Breast epithelium (tissue), 4 donors: ENCODE results near the gene ASTL. TPM values are rescaled to one million over a fixed set of nuclear protein-coding genes. Genes with fewer than 3 reads are reported as not detected.

ENCODE experiments used
- DNase-seq, 2 donors: peaks; one replicate each; pipeline ENCODE4 v3.0.0-alpha.2; 2019; ENCODE audit warnings: low spot score in 2 of 2
- H3K27ac ChIP-seq, 2 donors: fragments of 200-600 bp; sonication (generic) in 1 of 2; one replicate each; pipeline ENCODE4 v1.5.1; 2016 to 2019; ENCODE audit warnings: mild to moderate bottlenecking in 1 of 2
- H3K27me3 ChIP-seq, 2 donors: fragments of 200-600 bp; sonication (generic) in 1 of 2; one replicate each; pipeline versions ENCODE4 v1.5.1 to v1.6.0; 2017 to 2019; ENCODE audit warnings: control low read depth in 1 of 2, mild to moderate bottlenecking in 1 of 2
- H3K36me3 ChIP-seq: fragments of 200-600 bp; one replicate; pipeline ENCODE4 v1.5.1; 2019
- H3K4me1 ChIP-seq, 2 donors: fragments of 200-600 bp; sonication (generic); one replicate each; pipeline ENCODE4 v1.5.1; 2016 to 2019; ENCODE audit warnings: control low read depth in 1 of 2
- H3K4me3 ChIP-seq, 3 donors: fragments of 200-600 bp; sonication (generic); 1 replicate in 2 of 3; 2 replicates in 1 of 3; pipeline ENCODE4 v1.5.1; 2016 to 2019; ENCODE audit warnings: mild to moderate bottlenecking in 3 of 3, moderate library complexity in 2 of 3
- H3K9me3 ChIP-seq, 2 donors: fragments of 200-600 bp; sonication (generic) in 1 of 2; one replicate each; pipeline ENCODE4 v1.5.1; 2016 to 2019; ENCODE audit warnings: control low read depth in 1 of 2
- CTCF ChIP-seq, 3 donors: fragments of 450-650 bp; IDR thresholded peaks; one replicate each; pipeline ENCODE4 v1.5.1; 2016 to 2017; ENCODE audit warnings: antibody characterized with exemption in 3 of 3, mild to moderate bottlenecking in 3 of 3, moderate library complexity in 3 of 3
- POLR2A ChIP-seq: fragments of 450-650 bp; IDR thresholded peaks from one replicate; pipeline ENCODE4 v1.6.1; 2016; ENCODE audit warnings: antibody characterized with exemption, mild to moderate bottlenecking, moderate library complexity
- POLR2AphosphoS5 ChIP-seq, 3 donors: sonication (generic); formaldehyde crosslinking; IDR thresholded peaks; one replicate each; pipeline ENCODE4 v1.6.1; 2017; ENCODE audit warnings: antibody characterized with exemption in 3 of 3
- intact Hi-C: fragments of 100-400 bp; cut with DNase I; formaldehyde crosslinking; loops from one replicate; pipeline ENCODE4 v1.15.1; 2023; ENCODE audit warnings: low total_unique reads
- total RNA-seq, 3 donors: library from RNA; depleted of rRNA; stranded (reverse); fragments of >200 nt; gene quantifications; one replicate each; pipeline ENCODE4 v1.1.0, GENCODE V29; 2016

Gene ASTL
- total RNA-seq, 3 donors from 2014 or later: 0.32 TPM; not detected in 2

DNA sequence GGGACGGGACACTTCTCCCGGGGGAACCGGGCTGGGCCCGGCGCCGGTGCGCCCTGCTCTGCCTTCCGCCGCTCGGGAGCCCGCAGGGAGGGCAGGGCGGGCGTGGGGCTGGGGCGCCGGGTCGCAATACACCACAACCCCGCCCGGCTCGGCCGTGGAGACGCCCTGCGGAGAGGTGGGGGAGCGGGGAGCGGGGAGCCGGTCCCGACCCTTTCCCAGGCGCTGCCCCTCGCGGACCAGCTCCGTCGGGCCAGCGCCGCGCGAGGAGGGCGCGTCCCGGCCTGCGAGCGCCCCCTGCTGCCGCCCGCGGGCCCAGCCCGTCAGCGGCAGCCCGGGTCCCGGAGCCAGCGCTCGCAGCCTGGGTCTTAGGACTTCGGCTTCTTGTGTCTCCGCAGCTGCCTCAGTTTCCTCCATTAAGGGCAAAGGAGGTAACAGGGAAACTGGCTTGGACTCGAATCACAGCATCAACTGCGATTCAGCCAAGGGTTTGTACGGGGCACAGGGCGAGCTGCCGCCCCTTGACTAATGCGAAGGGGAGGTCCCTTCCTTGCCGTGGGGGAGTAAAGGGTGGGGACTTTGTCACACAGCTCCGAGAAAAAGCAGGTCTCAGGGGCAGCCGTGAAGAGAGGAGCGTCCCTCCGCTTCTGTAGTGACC is 21.3 kb downstream of the ASTL start:
- H3K9me3 ChIP-seq: no peaks in the 10 kb centered on the region
- no peak for DNase-seq
- H3K4me3 ChIP-seq: peak overlapping the region; percentile 49 to 91 (median 56)
- no peaks in the 10 kb centered on the region for H3K36me3 ChIP-seq
- H3K4me1 ChIP-seq: peaks cover 3 to 12% of the 10 kb centered on the region in 2 donors
- intact Hi-C loops: loop anchor here (10.0 kb wide), 2 partner anchors 92 to 962 kb away; partner anchors contain the start of gene ZNF514
- H3K27ac ChIP-seq: peak overlapping the region; percentile 53 to 77
- TF ChIP-seq CTCF (IDR thresholded peaks at IDR 0.05) (peak in 2 of 3 donors; percentile 32 to 92), POLR2AphosphoS5 (IDR thresholded peaks at IDR 0.05) (no peak), POLR2A (no peak)
- peaks cover 0 to 4% of the 10 kb centered on the region in 2 donors for H3K27me3 ChIP-seq

GRCh38 chr2:96116424-96116878 is 21.9 kb downstream of the ASTL start, which contains the start of gene ADRA2B:
TSS of gene ADRA2B (minus strand) at chr2:96116571. CDS start at chr2:96116149, 422 bp downstream.
- Histone ChIP-seq H3K27ac (peak within 1 kb of the TSS; percentile 53 to 77), H3K27me3 (peaks cover 0 to 4% of the 10 kb centered on the region in 2 donors)
- intact Hi-C loops: loop anchor here (10.0 kb wide), 2 partner anchors 92 to 962 kb away; partner anchors contain the start of gene ZNF514

GRCh38 chr2:96115631-96116423 is 22.5 kb downstream of the ASTL start:
- no peak for TF ChIP-seq CTCF (IDR thresholded peaks at IDR 0.05)
- no peak for DNase-seq
- peaks cover 0 to 4% of the 10 kb centered on the region in 2 donors for H3K27me3 ChIP-seq
- no peaks in the 10 kb centered on the region for H3K9me3 ChIP-seq
- H3K4me1 ChIP-seq: peaks cover 3 to 12% of the 10 kb centered on the region in 2 donors
- H3K4me3 ChIP-seq: peak overlapping the region; percentile 49 to 91 (median 56)
- intact Hi-C loops: loop anchor here (10.0 kb wide), 2 partner anchors 91 to 961 kb away; partner anchors contain the start of gene ZNF514
- H3K27ac ChIP-seq: no peak overlapping the region
- H3K36me3 ChIP-seq: no peaks in the 10 kb centered on the region

More at GRCh38 chr2:96116424-96116878, 21.9 kb downstream of the ASTL start, which contains the start of gene ADRA2B:
- Histone ChIP-seq H3K9me3 (no peaks in the 10 kb centered on the region), H3K4me1 (peaks cover 3 to 12% of the 10 kb centered on the region in 2 donors), H3K4me3 (peak within 1 kb of the TSS; percentile 49 to 91 (median 56)), H3K36me3 (no peaks in the 10 kb centered on the region)
- TF ChIP-seq POLR2A (no peak), POLR2AphosphoS5 (IDR thresholded peaks at IDR 0.05) (no peak), CTCF (IDR thresholded peaks at IDR 0.05) (no peak)
- DNase-seq: peak; percentile 66 to 82

DNA sequence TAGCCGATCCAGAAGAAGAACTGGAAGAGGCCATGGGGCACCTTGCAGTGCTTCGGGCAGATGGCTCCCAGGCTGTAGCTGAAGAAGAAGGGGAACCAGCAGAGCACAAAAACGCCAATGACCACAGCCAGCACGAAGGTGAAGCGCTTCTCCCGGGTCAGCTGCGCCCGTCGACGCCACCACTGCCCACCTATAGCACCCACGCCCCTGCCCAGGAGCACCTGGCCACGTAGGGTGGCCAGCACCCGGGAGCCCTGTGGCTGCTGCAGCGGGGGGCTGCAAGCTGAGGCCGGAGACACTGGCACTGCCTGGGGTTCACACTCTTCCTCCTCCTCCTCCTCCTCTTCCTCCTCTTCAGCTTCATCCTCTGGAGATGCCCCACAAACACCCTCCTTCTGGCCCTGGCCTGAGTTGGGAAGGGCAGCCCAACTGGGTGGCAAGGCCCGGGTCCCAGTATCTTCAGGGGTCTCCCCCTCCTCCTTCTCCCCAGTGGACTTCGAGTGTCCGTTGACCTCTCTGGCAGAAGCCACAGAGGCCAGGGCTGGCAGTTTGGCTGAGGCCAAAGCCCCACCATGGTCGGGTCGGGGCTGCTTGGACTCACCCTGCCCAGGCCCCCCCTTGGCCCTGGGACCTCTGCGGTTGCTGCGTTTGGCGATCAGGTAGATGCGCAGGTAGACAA is 23.3 kb downstream of the ASTL start:
- H3K4me1 ChIP-seq: peaks cover 3 to 12% of the 10 kb centered on the region in 2 donors
- no peaks in the 10 kb centered on the region for H3K9me3 ChIP-seq
- peak overlapping the region in 2 of 3 donors; percentile 8 to 91 for H3K4me3 ChIP-seq
- H3K27me3 ChIP-seq: peaks cover 0 to 4% of the 10 kb centered on the region in 2 donors
- no peaks in the 10 kb centered on the region for H3K36me3 ChIP-seq
- no peak for TF ChIP-seq POLR2AphosphoS5 (IDR thresholded peaks at IDR 0.05)
- no peak for TF ChIP-seq POLR2A
- no peak for TF ChIP-seq CTCF (IDR thresholded peaks at IDR 0.05)
- intact Hi-C loops: loop anchor here (10.0 kb wide), 2 partner anchors 90 to 960 kb away; partner anchors contain the start of gene ZNF514
- H3K27ac ChIP-seq: no peak overlapping the region
- DNase-seq: no peak
